ENCODE measurements around the gene RCAN2.

RCAN2 gene

GRCh38 chr6:46440141-46440540, 51.1 kb downstream of the RCAN2 start:
- no peak overlapping the region for H3K27ac ChIP-seq
- TF ChIP-seq ZFX (IDR thresholded peaks at IDR 0.05): no peak
- TF ChIP-seq, protein P1, sequence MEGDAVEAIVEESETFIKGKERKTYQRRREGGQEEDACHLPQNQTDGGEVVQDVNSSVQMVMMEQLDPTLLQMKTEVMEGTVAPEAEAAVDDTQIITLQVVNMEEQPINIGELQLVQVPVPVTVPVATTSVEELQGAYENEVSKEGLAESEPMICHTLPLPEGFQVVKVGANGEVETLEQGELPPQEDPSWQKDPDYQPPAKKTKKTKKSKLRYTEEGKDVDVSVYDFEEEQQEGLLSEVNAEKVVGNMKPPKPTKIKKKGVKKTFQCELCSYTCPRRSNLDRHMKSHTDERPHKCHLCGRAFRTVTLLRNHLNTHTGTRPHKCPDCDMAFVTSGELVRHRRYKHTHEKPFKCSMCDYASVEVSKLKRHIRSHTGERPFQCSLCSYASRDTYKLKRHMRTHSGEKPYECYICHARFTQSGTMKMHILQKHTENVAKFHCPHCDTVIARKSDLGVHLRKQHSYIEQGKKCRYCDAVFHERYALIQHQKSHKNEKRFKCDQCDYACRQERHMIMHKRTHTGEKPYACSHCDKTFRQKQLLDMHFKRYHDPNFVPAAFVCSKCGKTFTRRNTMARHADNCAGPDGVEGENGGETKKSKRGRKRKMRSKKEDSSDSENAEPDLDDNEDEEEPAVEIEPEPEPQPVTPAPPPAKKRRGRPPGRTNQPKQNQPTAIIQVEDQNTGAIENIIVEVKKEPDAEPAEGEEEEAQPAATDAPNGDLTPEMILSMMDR (conservative IDR thresholded peaks at IDR 0.05): no peak

DNA sequence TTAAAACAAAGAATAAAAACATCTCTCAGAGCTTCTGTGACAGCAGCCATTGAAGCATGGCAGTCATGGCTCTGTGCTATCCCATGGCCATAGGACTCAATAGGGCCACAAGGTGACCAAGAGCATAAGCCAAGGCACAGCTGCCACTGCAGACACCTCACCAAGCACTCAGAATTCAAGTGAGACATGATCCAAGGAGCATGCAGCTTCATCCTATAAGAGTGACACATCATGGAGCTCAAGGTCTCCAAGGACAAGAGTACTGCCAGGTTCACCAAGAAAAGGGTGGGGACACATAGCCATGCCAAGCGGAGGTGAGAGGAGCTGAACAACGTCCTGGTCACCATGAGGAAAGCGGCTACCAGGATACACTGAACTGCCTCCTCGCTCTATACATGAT, 53.0 kb downstream of the RCAN2 start:
- H3K27ac ChIP-seq: no peak overlapping the region

DNA sequence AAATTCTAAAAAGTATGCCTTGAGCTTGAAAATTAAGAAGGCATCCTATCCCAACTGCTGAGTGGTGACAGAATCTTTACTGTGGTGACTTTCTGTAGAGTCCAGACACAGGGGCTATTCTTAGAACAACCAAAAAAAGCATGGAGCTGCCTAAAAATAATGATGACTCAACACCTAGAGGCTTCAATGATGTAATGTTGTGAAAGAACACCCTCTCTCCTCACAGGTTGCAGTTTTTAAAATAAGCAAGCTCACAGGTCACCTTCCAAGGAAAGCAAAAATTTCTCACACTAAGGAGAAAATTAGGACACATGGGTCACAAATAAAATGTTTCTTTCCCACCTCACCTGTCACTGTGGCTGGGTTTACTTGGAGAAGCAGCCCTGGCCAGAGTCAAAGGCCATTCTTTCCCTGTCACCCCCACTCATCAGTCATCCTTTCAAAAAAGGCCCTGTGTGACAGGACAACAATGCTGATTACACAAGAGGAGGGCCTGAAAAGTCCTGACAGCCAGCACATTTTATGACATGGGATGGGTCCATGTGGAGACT, 53.5 kb downstream of the RCAN2 start:
- no peak overlapping the region for H3K27ac ChIP-seq
- TF ChIP-seq, protein P1 (conservative IDR thresholded peaks at IDR 0.05): no peak
- no peak for TF ChIP-seq ZFX (IDR thresholded peaks at IDR 0.05)

More for the DNA sequence above, 53.0 kb downstream of the RCAN2 start:
- TF ChIP-seq, protein P1 (conservative IDR thresholded peaks at IDR 0.05): no peak
- no peak for TF ChIP-seq ZFX (IDR thresholded peaks at IDR 0.05)

DNA sequence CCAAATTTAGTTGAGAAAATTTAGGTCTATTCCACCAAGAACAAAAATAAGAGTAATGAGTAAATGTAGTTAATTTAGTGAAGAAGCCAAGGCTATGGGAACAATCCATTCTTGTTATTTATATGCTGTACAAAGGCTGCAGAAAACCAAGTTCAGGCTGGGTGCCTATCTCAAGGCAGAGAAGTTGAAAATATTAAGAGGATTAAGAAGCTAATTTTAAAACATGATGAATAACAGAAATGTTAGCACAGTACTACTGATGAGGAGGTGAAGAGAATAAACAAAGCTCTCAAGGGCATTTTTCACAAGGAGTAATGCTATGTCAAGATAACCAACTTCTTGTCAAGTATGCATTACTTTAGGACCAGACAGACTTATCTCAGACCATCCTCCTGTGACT, 68.6 kb downstream of the RCAN2 start:
- H3K27ac ChIP-seq: no peak overlapping the region
- no peak for TF ChIP-seq ZFX (IDR thresholded peaks at IDR 0.05)
- TF ChIP-seq, protein P1 (conservative IDR thresholded peaks at IDR 0.05): no peak

DNA sequence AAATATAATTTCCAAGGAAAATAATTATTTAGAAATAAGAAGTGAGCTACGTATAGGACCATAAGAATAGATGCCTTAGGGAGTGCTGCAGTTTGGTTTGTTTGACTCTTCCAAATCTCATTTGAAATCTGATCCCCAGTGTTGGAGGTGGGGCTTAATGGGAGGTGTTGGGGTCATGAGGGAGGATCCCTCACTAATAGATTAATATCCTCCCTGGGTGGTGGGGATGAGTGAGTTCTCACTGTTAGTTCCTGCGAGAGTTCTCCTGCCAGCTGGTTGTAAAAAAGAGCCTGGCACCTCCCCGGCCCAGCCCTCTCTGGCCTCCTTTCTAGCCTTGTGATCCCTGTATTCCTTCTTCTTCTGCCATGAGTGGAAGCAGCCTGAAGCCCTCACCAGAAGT, 69.3 kb downstream of the RCAN2 start:
- no peak overlapping the region for H3K27ac ChIP-seq
- TF ChIP-seq ZFX (IDR thresholded peaks at IDR 0.05): no peak
- TF ChIP-seq, protein P1 (conservative IDR thresholded peaks at IDR 0.05): no peak

DNA sequence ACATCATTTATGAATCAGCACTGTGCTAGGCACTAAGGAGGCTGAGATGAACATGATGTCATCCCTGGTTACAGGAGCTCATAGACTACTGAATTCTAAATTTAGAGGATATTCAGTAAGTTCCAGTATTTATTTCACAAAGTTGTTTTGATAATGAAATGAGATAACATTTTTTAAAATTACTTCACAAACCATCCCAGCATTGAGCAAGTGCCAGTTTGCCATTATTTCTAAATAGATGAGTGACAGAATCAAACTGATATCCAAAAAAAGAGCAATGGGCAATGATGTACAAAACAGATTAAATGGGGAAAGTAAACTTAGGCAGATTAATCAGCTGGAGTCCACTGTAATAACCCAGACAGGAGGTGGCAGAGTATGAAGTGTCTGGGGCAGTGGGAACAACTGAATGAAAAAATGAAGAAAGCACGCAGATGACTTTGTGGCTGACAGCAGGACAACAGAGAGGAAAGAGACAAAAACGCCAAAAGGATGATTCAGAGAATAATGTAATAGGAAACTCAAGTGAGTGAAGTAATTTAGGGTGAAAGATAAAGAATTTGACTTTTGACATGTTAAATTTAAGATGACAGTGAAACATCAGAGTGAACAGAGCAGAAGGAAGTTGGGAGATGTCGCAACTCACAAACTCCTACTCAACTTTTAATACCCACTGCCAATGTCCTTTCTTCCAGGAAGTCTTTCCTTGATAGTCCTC, 70.2 kb downstream of the RCAN2 start:
- no peak overlapping the region for H3K27ac ChIP-seq
- TF ChIP-seq, protein P1 (conservative IDR thresholded peaks at IDR 0.05): 0 out of 2 replicates have a peak, but pooled peaks have one; percentile 3
- no peak for TF ChIP-seq ZFX (IDR thresholded peaks at IDR 0.05)

DNA sequence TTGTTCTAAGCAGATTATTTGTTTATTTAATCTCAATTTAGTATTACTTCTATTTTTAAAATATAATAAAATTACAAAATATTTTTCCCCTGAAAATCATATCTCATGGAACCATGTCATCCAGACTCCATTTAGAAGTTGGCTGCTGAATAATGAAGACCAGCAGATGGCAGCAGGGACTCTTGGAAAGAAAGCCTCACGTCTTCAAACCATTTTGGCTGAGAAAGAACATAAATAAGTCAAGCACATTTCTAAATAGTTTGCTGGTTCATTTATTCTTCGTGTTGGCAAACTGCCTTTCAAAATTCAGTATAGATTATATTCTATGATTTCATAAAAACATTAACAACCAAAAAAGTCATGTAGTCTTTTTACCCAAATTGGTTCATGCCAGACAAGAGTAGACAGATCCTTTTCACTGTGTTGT, 71.7 kb downstream of the RCAN2 start:
- TF ChIP-seq, protein P1 (conservative IDR thresholded peaks at IDR 0.05): peak; percentile 90
- TF ChIP-seq ZFX (IDR thresholded peaks at IDR 0.05): no peak
- H3K27ac ChIP-seq: no peak overlapping the region
